Right lobe of liver (tissue), 6 donors: ENCODE results near the gene CBX8. TPM values are rescaled to one million over a fixed set of nuclear protein-coding genes. Genes with fewer than 3 reads are reported as not detected.
A peak's percentile ranks its signal among the peaks of the same experiment; 100 is the strongest.

ENCODE experiments used
- ATAC-seq, 4 donors: fragments of 200-7000 bp; cut with Tn5 transposase; one replicate each; pipeline ENCODE4 v1.9.1; 2020; ENCODE audit warnings: mild to moderate bottlenecking in 4 of 4, moderate library complexity in 4 of 4
- DNase-seq, 3 donors: peaks; one replicate each; pipeline ENCODE4 v3.0.0-alpha.2; 2020
- H3K27ac ChIP-seq, 3 donors: fragments of 200-600 bp; one replicate each; pipeline ENCODE4 v1.8.0; 2022
- H3K27me3 ChIP-seq, 2 donors: fragments of 200-600 bp; one replicate each; pipeline ENCODE4 v1.8.0; 2022
- H3K36me3 ChIP-seq, 4 donors: fragments of 200-600 bp; sonication (generic) in 1 of 4; one replicate each; pipeline versions ENCODE4 v1.5.1 to v1.8.0; 2017 to 2022; ENCODE audit warnings: control low read depth in 1 of 4
- H3K4me1 ChIP-seq, 4 donors: fragments of 200-600 bp; sonication (generic) in 1 of 4; one replicate each; pipeline versions ENCODE4 v1.5.1 to v1.8.0; 2017 to 2022; ENCODE audit warnings: control low read depth in 1 of 4
- H3K4me3 ChIP-seq, 3 donors: fragments of 200-600 bp; one replicate each; pipeline ENCODE4 v1.8.0; 2022
- H3K9me3 ChIP-seq, 4 donors: fragments of 200-600 bp; sonication (generic) in 1 of 4; one replicate each; pipeline versions ENCODE4 v1.5.1 to v1.8.0; 2017 to 2022; ENCODE audit warnings: control low read depth in 1 of 4
- POLR2A ChIP-seq: fragments of 450-650 bp; IDR thresholded peaks from one replicate; pipeline ENCODE4 v1.6.1; 2017; ENCODE audit warnings: antibody characterized with exemption, mild to moderate bottlenecking
- WGBS: methylation state at CpG from one replicate; pipeline ENCODE4 v1.1.6; 2018; ENCODE audit warnings: low coverage, low lambda C conversion rate; ENCODE audit not compliant: insufficient coverage; ENCODE audit errors: missing lambda C conversion rate; 5-methylcytosine and 5-hydroxymethylcytosine counted together
- intact Hi-C, 2 donors: fragments of 100-400 bp; cut with DNase I; formaldehyde crosslinking; loops; one replicate each; pipeline versions ENCODE4 v1.11.2 to v1.14.1; 2022
- long read RNA-seq: library from polyadenylated mRNA; unstranded; transcript quantifications from one replicate; pipeline ENCODE4 v2.0.0, GENCODE V29; 2019
- total RNA-seq, 6 experiments: library from RNA; depleted of rRNA in 2 of 6; stranded (reverse); fragments of >200 nt in 2 of 6; fragmentation: NEBNext Ultra II Directional in 3 of 6; extraction: Animal tissue kit (Norgen Biotek cat#: 25700) in 3 of 6; gene quantifications; one replicate each; pipeline versions ENCODE4 v1.1.0 to v1.2.4, GENCODE V29; 2016 to 2023
- TF ChIP-seq, protein P1 (sequence below), 4 donors: fragments of 200-600 bp in 3 of 4; fragments of 450-650 bp in 1 of 4; IDR thresholded peaks; one replicate each; pipeline versions ENCODE4 v1.5.1 to v1.8.0; 2016 to 2022; ENCODE audit warnings: antibody characterized with exemption in 4 of 4, mild to moderate bottlenecking in 2 of 4
- donor health status: DM: no; HTN: yes; CAD: no.
- donor health status: DM: no; HTN: no; CAD: no.
- donor health status: DM: no; HTN: no; CAD: no.
- donor health status: DM: no; HTN: yes; CAD: no.
- donor health status: DM: no; HTN: yes; CAD: no.

CBX8 gene
- total RNA-seq, result 1 to 10 TPM; 1.2 to 4.7 (median 2.0) TPM
- long read RNA-seq, result 0 reads

DNA sequence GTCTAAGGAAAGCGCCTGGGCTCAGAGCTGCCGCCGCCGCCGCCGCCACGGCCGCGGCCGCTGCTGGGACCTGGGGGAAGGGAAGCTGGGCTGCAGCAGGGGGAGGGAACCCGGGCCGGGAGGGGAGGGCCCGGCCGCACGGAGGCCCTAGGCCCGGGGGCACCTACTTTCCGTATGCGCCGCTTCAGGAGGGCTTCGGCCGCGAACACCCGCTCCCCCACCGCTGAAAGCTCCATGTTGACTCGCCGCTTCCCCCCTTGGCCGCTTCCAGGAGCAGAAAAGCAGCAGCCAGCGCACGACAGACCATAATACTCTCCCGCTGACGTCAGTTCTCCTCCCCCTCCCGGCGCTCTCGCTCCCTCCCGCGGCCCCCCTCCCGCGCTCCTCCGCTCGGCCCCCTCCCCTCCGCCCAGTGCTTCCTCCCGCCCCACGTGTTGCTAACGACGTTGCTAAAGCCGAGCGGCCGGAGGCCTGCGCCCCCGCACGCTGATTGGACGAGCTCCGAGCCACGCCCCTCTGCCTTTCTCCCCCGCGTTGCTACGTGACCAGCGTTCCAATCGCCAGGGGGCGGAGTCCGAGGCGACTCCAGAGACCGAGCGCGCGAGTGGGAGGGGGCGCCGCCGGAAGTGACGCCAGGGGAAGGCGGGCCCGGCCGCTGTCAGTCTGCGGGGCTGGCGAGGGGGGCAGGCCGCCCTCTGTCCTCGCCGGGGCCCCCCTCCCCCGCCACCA lies at the start of gene CBX8:
TSS of gene CBX8 (minus strand) at position 315 of the 729 bp plus-strand sequence. CDS start at position 236, 79 bp downstream.
- Histone ChIP-seq H3K27ac (peak within 1 kb of the TSS; percentile 68 to 88 (median 82)), H3K4me1 (peaks cover 0 to 31% (median 8%) of the 10 kb centered on the region in 4 donors), H3K36me3 (no peaks in the 10 kb centered on the region), H3K27me3 (peaks cover 13 to 39% of the 10 kb centered on the region in 2 donors), H3K9me3 (no peaks in the 10 kb centered on the region), H3K4me3 (peak within 1 kb of the TSS; percentile 58 to 78 (median 74))
- ATAC-seq, result peak; percentile 90 to 93 (median 92)
- peak; percentile 56 for TF ChIP-seq POLR2A
- TF ChIP-seq, protein P1, sequence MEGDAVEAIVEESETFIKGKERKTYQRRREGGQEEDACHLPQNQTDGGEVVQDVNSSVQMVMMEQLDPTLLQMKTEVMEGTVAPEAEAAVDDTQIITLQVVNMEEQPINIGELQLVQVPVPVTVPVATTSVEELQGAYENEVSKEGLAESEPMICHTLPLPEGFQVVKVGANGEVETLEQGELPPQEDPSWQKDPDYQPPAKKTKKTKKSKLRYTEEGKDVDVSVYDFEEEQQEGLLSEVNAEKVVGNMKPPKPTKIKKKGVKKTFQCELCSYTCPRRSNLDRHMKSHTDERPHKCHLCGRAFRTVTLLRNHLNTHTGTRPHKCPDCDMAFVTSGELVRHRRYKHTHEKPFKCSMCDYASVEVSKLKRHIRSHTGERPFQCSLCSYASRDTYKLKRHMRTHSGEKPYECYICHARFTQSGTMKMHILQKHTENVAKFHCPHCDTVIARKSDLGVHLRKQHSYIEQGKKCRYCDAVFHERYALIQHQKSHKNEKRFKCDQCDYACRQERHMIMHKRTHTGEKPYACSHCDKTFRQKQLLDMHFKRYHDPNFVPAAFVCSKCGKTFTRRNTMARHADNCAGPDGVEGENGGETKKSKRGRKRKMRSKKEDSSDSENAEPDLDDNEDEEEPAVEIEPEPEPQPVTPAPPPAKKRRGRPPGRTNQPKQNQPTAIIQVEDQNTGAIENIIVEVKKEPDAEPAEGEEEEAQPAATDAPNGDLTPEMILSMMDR (IDR thresholded peaks at IDR 0.05), result peak in 1 of 4 donors; percentile 29
- DNase-seq, result peak; percentile 100
- WGBS, result 0% methylated on average over 15 of the region's 79 CpGs
- intact Hi-C loops, result no loop called here

DNA sequence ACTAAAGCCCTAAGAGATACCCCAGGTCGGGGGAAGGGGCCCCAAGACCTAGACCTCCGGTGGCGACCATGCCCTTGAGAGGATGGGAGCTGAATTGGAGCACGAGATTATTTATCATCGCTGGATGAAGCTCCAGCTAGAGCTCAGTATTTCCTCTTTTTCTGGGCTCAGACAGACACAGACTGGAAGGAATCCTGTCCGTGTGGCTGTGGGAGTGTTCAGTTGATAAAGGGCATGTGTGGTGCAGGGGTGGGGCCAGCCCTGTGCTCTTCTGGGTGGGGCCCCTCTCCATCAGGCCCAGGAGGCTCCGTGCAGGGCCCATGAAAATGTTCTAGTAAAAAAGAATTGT lies 48.7 kb upstream of the CBX8 start:
- 33% methylated on average over 7 of the region's 7 CpGs for WGBS
- Histone ChIP-seq H3K4me3 (no peak overlapping the region), H3K27ac (peak overlapping the region; percentile 69 to 82 (median 75)), H3K36me3 (no peaks in the 10 kb centered on the region), H3K9me3 (no peaks in the 10 kb centered on the region), H3K27me3 (peaks cover 0 to 8% of the 10 kb centered on the region in 2 donors), H3K4me1 (peaks cover 0 to 45% (median 8%) of the 10 kb centered on the region in 4 donors)
- DNase-seq, result peak in 1 of 3 donors; percentile 27
- intact Hi-C loops, result loop anchor here (10.0 kb wide), 2 partner anchors 129 to 139 kb away; no protein-coding TSS in a partner anchor
- no peak for TF ChIP-seq POLR2A
- TF ChIP-seq, protein P1 (IDR thresholded peaks at IDR 0.05), result no peak
- ATAC-seq, result peak in 3 of 4 donors; percentile 2 to 21 (median 11)

DNA sequence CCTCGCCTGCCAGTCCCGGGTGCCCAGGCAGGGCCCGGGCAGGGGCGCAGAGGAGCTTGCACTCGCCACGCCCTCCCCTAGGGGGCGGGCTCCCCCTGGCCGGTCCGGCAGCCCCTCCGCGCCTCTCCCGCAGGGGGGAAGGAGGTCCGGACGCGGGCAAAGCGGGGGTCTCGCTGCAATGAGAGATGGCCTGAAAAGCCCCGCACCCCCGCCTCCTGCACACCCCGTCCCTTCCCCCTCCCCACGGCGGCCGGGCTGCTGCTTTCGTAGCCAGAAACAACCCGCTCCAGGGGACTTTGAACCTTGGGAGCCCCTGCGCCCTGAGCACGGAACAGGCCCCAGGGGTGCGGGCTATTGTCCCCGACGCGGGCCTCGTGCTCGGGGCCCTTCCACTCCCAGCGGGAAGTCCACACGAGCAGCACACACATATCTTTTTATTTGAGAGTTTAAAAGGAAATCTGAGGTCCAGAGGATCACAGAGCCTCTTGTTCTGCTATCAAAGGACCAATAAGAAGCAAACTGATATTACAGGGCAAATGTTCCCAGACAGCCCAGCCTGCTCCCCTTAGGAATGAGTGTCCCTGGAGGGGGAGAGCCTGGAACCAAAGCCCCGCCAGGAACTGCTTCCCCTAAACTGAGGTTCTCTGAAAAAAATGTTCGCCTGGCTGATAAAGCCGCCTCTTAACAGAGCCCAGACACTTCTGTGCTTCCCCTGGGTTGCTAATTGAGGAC lies 48.2 kb upstream of the CBX8 start:
- DNase-seq (peak; percentile 67 to 74 (median 72)), ATAC-seq (peak; percentile 64 to 68 (median 65))
- intact Hi-C loops, result loop anchor here (5.0 to 10.0 kb wide), 3 partner anchors 43 to 140 kb away; no protein-coding TSS in a partner anchor
- peak overlapping the region; percentile 55 to 65 (median 64) for H3K4me3 ChIP-seq
- H3K27ac ChIP-seq, result peak overlapping the region; percentile 69 to 82 (median 75)
- peaks cover 0 to 8% of the 10 kb centered on the region in 2 donors for H3K27me3 ChIP-seq
- H3K9me3 ChIP-seq, result no peaks in the 10 kb centered on the region
- no peaks in the 10 kb centered on the region for H3K36me3 ChIP-seq
- peaks cover 0 to 50% (median 8%) of the 10 kb centered on the region in 4 donors for H3K4me1 ChIP-seq
- WGBS, result 4% methylated on average over 9 of the region's 38 CpGs
- TF ChIP-seq, protein P1 (IDR thresholded peaks at IDR 0.05), result peak; percentile 50 to 80 (median 72)
- TF ChIP-seq POLR2A, result no peak
